AG09319 (cell line): Measurements from ENCODE around the gene MCMBP.

Source experiments
- DNase-seq: peaks from one replicate; pipeline ENCODE4 v3.0.0-alpha.2; 2010; ENCODE audit warnings: low read depth; ENCODE audit errors: extremely low read depth
- CTCF ChIP-seq: IDR thresholded peaks from 2 replicates; pipeline ENCODE4 v1.5.1; 2011; ENCODE audit warnings: low read depth, mild to moderate bottlenecking, inconsistent platforms, low read length, moderate library complexity

The MCMBP gene

GRCh38 chr10:119858063-119858462 lies 14.6 kb downstream of the MCMBP start:
- DNase-seq, result no peak
- TF ChIP-seq CTCF, result no peak

- no peak for DNase-seq
- no peak for TF ChIP-seq CTCF
These were observed 19.1 kb downstream of the MCMBP start for GRCh38 chr10:119853574-119853973.

- TF ChIP-seq CTCF, result no peak
- DNase-seq, result no peak
These were observed 19.8 kb downstream of the MCMBP start for GRCh38 chr10:119852822-119853221.

GRCh38 chr10:119852277-119852676 lies 20.4 kb downstream of the MCMBP start:
- TF ChIP-seq CTCF, result no peak
- DNase-seq, result no peak

GRCh38 chr10:119849944-119850343 lies 22.7 kb downstream of the MCMBP start:
- DNase-seq, result no peak

GRCh38 chr10:119849031-119849789 lies 23.4 kb downstream of the MCMBP start:
- TF ChIP-seq CTCF, result no peak
- no peak for DNase-seq

More at GRCh38 chr10:119849944-119850343, 22.7 kb downstream of the MCMBP start:
- TF ChIP-seq CTCF, result no peak

- no peak for TF ChIP-seq CTCF
- no peak for DNase-seq
These were observed 27.0 kb downstream of the MCMBP start for GRCh38 chr10:119845656-119846055.
